OCI-LY3 (cell line): ENCODE data around the gene DNAJC17.

Experiments
- EZH2phosphoT487 ChIP-seq: fragments of 200-600 bp; shearing (Covaris generic); IDR thresholded peaks from 2 replicates; pipeline ENCODE4 v1.6.1; 2018; ENCODE audit warnings: antibody characterized with exemption, mixed run types, low read depth
- TF ChIP-seq, protein P1 (sequence below): fragments of 200-600, 300-600 bp; sonication (generic); IDR thresholded peaks from 2 replicates; pipeline ENCODE4 v1.5.1; 2014; ENCODE audit warnings: antibody characterized with exemption, low read length, low read depth

DNA sequence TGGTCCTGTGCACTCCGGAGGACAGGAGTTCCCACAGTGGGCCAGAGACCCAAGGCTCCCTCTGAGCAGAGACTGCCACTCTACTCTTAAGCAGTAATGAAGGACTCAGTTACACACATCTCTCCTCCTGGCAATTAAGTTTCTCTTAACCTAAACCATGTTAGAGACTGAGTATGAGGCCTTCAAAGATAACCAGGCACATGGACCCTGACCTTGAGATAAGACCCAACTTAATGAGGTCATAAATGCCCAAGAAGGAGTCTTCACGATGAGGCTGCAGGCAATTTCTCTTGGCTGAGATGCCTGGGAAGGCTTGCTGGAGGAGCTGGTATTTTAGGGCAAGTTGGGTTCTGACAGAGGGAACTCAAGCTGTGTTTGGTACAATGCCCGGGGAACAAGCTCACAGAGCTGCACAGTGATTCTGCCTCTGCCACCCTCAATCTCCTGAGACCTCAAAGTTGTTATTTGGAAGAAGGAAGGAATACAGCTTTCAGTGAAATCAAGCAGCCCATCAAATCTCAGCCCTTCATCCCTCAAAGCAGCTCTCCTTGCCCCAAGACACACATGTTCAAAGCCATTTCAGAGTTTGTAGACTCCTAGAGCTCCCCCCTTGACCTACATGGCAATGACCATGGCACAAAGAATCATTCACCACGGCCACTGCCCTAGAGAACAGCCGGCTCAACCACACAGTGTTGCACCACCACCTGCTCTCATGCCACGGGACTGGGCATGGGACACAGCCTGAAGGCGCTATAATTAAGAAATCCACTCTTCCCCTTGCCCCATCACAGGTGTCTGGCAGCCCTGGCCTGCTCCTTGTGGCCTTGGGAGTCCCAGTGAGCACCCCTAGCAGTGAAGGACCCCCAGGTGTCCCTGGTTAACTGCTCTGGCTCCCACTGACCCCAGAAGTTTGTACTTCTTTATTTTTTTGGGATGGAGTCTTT is 59.3 kb downstream of the DNAJC17 start:
- TF ChIP-seq, protein P1, sequence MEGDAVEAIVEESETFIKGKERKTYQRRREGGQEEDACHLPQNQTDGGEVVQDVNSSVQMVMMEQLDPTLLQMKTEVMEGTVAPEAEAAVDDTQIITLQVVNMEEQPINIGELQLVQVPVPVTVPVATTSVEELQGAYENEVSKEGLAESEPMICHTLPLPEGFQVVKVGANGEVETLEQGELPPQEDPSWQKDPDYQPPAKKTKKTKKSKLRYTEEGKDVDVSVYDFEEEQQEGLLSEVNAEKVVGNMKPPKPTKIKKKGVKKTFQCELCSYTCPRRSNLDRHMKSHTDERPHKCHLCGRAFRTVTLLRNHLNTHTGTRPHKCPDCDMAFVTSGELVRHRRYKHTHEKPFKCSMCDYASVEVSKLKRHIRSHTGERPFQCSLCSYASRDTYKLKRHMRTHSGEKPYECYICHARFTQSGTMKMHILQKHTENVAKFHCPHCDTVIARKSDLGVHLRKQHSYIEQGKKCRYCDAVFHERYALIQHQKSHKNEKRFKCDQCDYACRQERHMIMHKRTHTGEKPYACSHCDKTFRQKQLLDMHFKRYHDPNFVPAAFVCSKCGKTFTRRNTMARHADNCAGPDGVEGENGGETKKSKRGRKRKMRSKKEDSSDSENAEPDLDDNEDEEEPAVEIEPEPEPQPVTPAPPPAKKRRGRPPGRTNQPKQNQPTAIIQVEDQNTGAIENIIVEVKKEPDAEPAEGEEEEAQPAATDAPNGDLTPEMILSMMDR: no peak
- TF ChIP-seq EZH2phosphoT487: no peak
